Measurements from ENCODE around the gene NEBL.

- TF ChIP-seq POLR2AphosphoS5 (IDR thresholded peaks at IDR 0.05) (no peak), CTCF (IDR thresholded peaks at IDR 0.05) (no peak), EP300 (IDR thresholded peaks at IDR 0.05) (no peak), POLR2A (IDR thresholded peaks at IDR 0.05; ENCODE audit: low read depth) (no peak)
Observed at GRCh38 chr10:20920061-20920460, 22.9 kb upstream of the NEBL start.

All from esophagus muscularis mucosa (tissue), 4 donors.